Measurements from ENCODE around the gene CNTN3.

Gene CNTN3

DNA sequence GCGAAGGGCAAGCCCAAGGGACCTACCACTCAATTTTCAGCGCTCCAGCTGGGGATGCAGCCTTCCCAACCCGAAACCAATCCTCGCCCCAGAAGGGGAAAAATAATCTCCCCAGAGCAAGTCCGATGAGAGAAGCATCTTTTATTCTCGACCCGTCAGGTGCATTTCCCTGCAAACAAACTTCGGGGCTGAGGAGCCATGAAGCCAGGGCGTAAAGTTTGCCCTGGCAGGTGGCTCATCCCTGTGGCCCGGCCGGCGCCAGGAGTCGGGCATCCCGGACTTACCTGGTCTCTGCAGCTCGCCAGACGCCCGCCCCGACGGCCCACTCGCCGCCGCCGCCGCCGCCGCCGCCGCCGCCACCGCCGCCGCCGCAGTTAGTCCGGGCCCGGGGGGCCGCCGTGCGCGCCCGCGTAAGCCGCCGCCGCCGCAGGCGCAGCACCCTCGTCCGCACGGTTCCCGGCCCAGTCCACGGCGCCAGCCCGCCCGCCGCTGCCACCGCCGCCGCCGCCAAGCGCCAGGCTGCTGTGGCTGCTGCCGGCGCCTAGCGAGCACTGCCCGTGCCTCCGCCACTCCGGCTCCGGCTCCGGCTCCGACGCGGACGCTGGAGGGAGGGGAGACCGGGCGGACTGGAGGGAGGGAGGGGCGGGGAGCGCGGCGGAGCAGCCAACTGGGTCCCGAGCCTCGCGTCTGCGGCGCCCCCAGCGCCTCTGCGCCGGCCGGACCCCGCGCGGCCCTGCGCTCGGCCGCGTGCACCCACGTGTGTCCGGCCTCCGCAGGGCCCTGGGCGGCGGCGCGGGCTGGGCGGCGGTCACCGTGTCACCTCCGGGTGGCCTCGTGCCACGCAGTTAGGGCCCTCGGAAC, at the start of gene CNTN3:
Gene CNTN3 (minus strand): TSS at position 553 of the 861 bp plus-strand sequence. CDS start 93,547 bp downstream, outside the sequence.
- Histone ChIP-seq H3K27ac (peak within 1 kb of the TSS in 1 of 2 donors; percentile 23), H3K4me3 (peak within 1 kb of the TSS; percentile 65)
- DNase-seq (ENCODE audit: low spot score), result no peak
- TF ChIP-seq, protein P1, sequence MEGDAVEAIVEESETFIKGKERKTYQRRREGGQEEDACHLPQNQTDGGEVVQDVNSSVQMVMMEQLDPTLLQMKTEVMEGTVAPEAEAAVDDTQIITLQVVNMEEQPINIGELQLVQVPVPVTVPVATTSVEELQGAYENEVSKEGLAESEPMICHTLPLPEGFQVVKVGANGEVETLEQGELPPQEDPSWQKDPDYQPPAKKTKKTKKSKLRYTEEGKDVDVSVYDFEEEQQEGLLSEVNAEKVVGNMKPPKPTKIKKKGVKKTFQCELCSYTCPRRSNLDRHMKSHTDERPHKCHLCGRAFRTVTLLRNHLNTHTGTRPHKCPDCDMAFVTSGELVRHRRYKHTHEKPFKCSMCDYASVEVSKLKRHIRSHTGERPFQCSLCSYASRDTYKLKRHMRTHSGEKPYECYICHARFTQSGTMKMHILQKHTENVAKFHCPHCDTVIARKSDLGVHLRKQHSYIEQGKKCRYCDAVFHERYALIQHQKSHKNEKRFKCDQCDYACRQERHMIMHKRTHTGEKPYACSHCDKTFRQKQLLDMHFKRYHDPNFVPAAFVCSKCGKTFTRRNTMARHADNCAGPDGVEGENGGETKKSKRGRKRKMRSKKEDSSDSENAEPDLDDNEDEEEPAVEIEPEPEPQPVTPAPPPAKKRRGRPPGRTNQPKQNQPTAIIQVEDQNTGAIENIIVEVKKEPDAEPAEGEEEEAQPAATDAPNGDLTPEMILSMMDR (IDR thresholded peaks at IDR 0.05), result no peak

DNA sequence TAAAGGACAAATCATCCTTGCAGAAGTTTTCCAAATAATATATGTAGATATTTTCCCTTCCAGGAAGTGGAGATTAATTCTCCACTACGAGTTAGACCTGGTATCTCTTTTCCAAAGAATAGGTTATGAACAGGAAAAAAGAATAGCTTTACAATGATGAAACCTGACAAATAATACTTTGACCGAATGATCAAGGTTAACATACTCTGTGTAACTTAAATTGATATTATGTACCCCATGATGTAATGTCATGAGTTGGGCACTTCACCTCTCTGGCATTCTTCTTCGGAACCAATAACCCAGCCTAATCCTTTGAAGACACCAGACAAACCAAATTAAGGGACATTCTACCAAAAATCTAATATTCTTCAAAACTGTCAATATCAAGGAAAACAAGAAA, 48.7 kb upstream of the CNTN3 start:
- DNase-seq (ENCODE audit: low spot score), result no peak
- no peak overlapping the region for H3K27ac ChIP-seq
- TF ChIP-seq, protein P1 (IDR thresholded peaks at IDR 0.05), result no peak
- H3K4me3 ChIP-seq, result no peak overlapping the region

DNA sequence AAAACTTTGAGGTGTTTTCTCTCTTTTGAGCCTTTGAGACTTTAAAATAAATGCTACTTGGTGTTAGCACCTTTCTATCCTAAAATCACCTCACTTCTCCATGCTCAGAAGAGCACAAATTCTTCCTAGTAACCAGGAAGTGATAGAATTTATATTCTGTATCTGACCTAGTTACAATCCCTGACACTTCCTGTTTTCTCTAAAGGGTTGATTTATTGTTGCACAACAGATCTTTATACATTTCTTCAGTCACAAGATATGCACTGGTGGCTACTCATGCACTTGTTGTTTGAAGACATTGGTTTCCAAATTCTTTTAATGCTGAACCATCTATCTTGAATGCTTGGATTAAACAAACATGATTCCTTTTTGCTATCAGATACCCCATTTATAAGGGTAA, 47.2 kb upstream of the CNTN3 start:
- Histone ChIP-seq H3K27ac (no peak overlapping the region), H3K4me3 (no peak overlapping the region)
- TF ChIP-seq, protein P1 (IDR thresholded peaks at IDR 0.05), result no peak
- DNase-seq (ENCODE audit: low spot score), result no peak

DNA sequence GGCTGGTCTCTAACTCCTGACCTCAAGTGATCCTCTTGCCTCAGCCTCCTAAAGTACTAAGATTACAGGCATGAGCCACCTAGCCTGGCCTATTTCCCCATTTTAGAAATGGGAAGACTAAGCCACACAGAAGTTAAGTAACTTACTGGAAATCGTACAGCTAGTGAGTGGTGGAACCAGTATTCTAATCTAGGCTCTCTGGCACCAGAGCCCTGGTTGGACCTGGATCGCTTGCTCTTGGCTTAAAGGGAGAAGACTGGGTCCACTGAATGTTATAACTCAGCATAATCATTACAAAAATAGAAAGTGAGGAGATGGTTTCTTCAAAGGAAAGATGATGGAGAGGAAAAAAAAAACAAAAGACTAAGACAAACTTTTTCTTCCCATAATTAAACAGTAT, 37.4 kb upstream of the CNTN3 start:
- TF ChIP-seq, protein P1 (IDR thresholded peaks at IDR 0.05), result no peak
- no peak for DNase-seq (ENCODE audit: low spot score)
- no peak overlapping the region for H3K27ac ChIP-seq
- H3K4me3 ChIP-seq, result no peak overlapping the region

DNA sequence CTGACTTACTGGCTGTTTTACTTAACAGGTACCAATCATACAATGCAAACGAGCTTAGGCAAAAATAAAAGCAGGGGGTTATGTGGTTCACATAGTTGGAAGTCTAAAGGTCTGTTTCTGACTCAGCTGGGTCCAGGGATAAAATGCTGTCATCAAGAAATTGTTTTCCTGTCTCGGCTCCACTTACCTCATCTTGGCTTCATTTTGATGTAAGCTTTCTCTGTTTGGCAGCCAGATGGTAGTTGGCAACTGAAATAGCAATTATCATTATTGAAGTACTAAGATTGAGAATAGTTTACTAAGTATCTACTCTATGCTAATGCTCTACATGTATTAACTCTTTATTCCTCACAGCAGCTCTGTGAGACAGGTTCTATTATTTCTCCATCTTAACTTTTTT, 36.8 kb upstream of the CNTN3 start:
- no peak for DNase-seq (ENCODE audit: low spot score)
- no peak overlapping the region for H3K4me3 ChIP-seq
- TF ChIP-seq, protein P1 (IDR thresholded peaks at IDR 0.05), result no peak
- no peak overlapping the region for H3K27ac ChIP-seq

DNA sequence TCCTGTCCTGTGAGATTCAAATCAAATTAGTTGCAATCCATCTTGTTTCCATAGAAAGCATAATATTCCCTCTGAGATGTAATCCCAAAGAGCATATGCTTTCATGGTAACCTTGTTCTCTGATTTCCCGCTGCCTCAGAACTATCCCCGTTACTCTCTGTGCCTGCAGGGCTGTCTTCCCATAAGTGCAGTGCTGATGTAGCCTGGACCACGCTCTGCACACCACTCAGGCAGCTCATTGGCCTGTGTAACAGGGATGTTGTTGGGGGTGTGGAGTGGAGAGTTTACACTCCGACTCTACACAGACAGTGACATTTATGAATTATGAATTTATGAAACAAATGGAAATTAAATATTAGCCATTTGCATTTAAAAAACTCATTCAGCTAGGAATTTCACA, 33.6 kb upstream of the CNTN3 start:
- DNase-seq (ENCODE audit: low spot score), result no peak
- H3K27ac ChIP-seq, result no peak overlapping the region
- H3K4me3 ChIP-seq, result no peak overlapping the region
- TF ChIP-seq, protein P1 (IDR thresholded peaks at IDR 0.05), result no peak

DNA sequence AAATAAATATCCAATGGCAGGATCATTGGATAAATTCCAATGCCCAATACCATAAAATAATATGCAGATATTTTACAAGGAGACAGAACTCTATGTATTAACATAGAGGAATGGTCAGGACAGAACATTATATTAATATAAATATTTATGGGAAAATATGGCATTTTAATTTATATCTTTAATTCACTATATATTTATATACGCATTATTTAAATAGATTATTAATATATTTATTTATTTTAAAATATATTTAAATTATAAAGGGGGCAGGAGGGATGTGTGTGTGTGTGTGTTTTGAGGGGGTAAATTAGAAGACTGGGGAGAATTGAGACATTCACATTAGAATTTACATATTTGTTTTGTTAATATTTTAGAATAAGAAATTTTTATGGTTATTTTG, 31.6 kb upstream of the CNTN3 start:
- H3K27ac ChIP-seq, result no peak overlapping the region
- no peak for DNase-seq (ENCODE audit: low spot score)
- TF ChIP-seq, protein P1 (IDR thresholded peaks at IDR 0.05), result no peak
- no peak overlapping the region for H3K4me3 ChIP-seq

All from coronary artery (tissue), 2 donors.